HG02885 (cell line): ENCODE data around the gene TTC28.

Experiments used
- ATAC-seq: cut with Tn5 transposase; IDR thresholded peaks from one replicate; pipeline ENCODE4 v1.9.1; 2021; ENCODE audit warnings: mild to moderate bottlenecking; ENCODE audit not compliant: unreplicated experiment, poor library complexity

Gene TTC28

GRCh38 chr22:28424427-28425080 is 255.1 kb downstream of the TTC28 start:
- ATAC-seq: no peak

DNA sequence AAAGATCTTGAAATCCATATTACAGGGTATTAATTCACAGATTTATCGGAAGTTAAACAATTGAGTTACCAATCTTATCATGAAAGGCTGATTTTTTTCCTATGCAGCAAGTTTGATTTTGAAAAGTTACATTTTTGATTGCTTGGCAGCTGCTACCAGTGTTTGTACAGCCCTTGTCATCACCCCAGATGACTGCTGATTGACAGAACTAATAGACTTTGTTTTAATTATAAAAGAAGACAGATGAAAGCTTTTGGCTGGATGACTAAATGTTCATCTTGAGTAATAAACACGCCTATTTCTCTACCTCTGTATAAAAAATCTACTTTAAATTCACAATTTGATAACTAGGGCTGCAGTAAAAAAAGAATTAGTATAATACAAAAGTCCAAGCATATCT is 259.7 kb downstream of the TTC28 start:
- no peak for ATAC-seq

- ATAC-seq: no peak
Observed at GRCh38 chr22:28418008-28418407, 261.6 kb downstream of the TTC28 start.

DNA sequence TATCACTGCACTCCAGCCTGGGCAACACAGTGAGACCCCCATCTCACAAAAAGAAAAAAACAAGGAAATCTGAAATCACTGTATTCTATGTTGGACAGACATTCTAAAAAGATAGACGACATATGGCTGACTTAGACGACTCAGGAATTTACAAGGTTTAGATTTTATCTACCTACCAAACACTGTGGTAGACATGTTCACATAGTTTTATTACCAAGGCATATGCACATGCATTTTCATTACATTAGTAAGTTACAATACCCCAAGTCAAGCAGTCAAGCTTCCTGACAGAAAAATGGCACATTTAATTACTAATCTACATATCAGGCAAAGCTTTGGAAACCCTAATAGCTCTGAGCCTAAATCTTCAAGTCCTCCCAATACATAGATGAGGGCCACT is 262.2 kb downstream of the TTC28 start:
- ATAC-seq: no peak

DNA sequence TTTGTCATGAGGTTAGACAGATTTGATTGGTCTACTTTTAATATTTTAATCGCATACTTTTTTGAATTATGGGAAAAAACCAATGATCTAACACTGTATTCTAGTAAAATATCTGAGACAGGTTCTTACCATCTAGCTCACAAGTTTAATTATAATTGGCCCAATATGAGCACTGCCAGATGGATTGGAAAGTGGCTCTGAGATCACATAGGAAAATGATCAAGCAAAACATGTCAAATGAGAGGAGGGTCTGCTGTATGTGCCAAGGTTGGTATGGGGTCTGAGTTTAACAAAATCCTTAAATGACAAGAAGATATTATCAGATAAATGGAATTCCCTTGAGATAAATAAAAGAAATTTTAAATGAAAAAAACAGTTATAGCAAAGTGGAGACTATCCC is 264.7 kb downstream of the TTC28 start:
- no peak for ATAC-seq

DNA sequence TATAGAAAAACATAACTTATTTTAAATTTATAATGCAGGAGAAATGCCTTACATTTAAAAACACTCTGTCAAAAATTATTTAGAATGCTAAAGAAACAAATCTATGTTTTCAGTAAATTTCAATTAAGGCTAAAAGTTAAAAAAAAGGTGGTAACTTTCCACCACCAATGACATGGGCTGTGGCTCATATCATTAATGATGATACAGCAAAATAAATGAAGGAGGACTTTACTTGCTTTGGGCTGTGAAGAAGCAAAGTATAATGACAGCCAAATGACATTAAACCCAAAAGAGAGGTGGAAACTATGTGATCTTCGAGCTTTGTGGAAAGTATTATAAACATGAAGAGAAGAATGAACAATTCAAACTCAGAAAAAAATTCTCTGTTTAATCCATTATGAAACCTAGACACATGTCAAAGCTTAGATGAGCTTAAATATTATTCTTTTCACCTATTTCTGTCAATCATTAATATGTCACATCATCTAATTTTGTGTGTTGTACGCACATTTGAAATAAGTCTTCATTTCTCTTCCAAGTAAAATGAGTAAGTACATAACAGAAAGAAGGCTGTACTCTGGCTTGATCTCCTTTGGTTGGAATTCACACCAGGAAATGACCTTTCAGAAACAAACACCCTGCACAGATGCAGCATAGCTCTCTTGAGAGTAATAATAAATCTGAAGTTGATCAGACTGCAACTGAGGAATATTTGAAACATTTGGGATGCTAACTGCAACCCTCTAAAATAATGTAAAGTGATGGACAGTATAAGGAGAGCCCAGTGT is 265.8 kb downstream of the TTC28 start:
- no peak for ATAC-seq

- no peak for ATAC-seq
Observed at GRCh38 chr22:28412109-28412508, 267.5 kb downstream of the TTC28 start.

- no peak for ATAC-seq
Observed at GRCh38 chr22:28411125-28411524, 268.5 kb downstream of the TTC28 start.

DNA sequence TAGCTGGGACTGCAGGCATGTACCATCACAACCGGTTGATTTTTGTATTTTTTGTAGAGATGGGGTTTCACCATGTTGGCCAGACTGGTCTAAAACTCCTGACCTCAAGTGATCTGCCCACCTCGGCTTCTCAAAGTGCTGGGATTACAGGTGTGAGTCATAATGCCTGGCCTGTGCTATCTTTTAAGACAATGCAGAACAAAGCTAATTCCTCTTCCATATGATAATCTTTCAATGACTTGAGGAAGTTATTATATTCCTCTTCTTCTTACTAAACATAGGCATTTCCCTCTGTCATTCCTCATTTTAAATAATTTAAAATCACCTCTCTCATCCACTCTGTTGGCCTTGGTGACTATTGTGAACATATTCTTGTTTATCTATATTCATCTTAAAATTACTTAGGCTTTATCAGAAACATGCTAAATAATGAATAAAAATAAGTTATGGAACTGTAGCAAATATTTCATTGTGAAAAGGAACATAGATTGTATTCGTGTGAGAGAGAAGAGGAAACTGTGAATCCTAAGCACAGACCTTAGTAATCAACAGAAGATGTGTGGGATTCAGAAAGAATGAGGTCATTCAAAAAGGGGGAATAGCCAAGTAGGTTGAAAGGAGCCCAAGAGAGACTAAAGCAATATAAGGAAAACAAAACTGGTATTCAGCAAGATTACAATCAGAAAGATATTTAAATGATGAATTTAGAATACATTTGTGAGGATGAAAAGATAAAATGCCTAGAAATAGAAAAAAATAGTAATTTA is 269.4 kb downstream of the TTC28 start:
- ATAC-seq: no peak

DNA sequence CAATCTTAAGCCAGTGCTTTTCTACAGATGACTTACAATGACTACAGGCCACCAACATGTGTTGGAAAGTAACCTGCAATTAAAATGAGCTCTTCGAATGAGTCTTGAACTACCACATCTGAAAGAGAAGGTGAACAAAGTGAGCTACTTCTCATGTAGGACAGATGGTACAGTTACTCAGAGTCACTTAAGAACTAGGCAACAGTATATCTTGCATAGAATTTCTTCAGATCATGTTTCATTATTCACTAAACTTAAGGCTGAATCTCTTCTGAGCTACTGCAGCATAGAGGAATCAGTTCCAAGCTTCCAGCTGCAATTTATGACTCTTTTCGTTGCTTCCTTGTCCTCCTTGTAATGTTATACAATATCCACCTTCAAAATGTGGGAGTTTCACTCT is 270.9 kb downstream of the TTC28 start:
- ATAC-seq: no peak

- no peak for ATAC-seq
Observed at GRCh38 chr22:28407645-28408044, 272.0 kb downstream of the TTC28 start.

DNA sequence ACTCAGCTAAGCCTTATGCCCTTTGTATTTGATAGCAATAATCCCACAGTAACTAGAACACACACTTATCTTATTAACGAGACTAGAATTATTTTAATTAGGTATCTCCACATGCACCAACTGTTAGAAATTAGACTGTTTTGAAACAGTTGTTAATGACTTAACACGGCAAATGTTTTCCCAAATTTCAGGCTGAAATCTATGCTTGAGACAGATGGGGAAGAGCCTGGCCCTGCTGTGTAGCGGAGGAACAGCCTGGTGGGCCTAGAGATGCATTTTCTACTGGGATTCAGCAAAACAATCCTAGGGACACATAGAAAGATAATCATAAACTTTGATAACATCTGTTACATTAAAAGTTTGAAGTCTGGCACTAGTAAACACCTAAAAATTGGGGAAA is 273.4 kb downstream of the TTC28 start:
- no peak for ATAC-seq

- ATAC-seq: no peak
Observed at GRCh38 chr22:28405588-28405987, 274.1 kb downstream of the TTC28 start.

- ATAC-seq: no peak
Observed at GRCh38 chr22:28402539-28402938, 277.1 kb downstream of the TTC28 start.

DNA sequence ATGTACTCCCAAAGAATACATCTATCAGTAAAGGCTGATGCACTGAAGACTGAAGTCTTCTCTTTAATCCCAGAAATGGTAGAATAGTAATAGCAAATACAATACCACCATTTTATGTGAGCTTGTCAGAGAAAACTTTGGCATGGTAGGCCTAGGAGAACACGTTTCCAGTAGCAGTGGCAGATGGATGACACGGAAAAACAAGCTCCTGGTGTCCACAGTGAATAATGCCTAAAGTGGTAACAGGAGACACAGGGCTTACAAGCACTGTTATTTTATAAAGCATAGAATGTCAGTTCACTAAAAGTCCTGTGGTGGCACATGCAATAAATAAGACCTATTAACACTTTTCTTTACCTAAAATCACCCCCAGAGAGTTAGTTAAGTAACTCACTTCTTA is 277.6 kb downstream of the TTC28 start:
- no peak for ATAC-seq

DNA sequence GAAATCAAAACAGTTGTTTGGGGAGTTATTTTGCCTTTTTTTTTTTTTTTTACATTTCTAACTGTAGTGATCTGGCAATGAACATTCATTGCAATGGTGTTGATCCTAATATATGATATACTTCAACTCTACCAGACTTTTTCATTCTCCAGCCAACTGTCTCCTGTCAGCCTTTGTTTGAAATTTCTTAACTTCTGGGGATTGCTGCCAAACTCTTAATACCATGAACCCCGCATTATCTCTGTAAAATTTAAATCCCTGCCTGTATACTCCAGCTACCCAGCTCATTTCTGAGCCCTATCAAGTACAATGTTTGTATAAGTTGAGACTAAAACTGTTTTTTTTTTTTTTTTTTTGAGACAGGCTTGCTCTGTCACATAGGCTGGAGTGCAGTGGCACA is 280.7 kb downstream of the TTC28 start:
- ATAC-seq: no peak

DNA sequence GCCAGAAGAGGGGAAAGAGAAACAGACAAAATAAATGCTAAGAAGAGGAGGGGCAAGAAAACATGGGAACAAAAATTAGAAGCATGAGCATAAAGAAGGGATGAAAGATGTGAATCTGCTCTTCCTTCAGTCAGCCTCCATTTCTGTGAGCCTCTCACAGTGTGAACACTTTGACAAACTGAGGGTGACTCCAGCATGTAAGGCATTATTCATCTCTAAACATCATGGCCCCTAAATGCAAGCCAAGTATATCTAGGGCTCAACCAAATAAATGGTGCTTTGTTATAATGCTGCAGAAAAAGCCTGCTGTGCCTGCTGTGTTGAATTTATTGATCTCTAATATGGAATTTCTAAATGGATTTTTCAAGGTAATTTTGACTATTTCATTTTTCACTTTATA is 281.3 kb downstream of the TTC28 start:
- no peak for ATAC-seq

- no peak for ATAC-seq
Observed at GRCh38 chr22:28397306-28397705, 282.3 kb downstream of the TTC28 start.

DNA sequence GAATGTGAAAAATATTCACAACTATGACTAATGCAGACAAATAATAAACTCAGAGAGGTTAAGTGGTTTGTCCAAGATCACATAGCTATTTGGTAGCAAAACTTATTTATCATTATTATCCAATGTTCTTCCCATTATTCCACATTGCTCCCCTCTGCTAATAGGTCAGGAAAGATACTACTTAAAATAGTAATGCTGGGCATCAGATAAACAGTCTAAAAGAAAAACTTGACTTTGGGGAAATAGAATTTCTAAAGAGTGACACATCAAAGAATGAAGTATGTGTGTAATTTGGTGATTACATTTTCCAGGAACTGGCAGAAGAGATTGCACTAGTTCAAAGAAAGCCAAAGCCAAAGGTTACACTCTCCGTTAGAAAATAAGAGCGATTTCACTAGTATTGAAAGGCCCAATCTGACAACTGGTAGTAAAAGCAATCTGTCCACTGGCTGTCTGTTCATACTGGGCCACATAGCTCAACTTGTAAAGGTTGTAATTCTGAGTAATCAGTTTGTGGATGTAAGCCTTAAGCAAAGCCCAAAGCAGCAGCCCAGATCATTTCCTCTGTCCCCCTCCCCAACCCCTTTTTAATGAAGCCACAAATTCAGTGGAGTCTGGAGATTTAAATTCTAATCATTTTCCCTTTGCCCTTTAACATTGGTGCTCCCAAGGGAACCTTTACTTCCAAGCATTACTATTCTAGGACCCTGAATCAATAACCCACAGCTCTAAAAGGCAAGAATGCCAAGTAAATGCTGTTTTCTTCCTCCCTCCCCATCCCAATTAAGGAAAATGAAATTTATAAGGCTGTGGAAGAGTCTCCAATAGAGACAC is 283.5 kb downstream of the TTC28 start:
- ATAC-seq: no peak

DNA sequence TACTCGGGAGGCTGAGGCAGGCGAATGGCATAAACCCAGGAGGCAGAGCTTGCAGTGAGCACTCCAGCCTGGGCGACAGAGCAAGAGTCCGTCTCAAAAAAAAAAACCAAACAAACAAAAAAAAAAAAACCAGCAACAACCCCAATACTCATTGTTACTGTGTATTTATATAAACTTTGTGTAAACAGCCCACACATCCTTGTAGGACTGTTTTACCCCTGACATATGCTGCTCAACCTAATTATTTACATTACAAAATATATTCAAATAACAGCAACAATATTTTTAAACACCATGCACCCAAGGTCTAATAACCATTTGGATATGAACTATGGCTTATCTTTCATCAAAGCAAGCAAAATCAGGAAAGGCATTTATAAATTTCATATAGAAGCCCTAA is 284.1 kb downstream of the TTC28 start:
- no peak for ATAC-seq
